Right lobe of liver (tissue), 4 donors: ENCODE data around the gene CAMKK2.
"Not testable (repeated sequence)": the region's sequence is repeated elsewhere in the genome, so short reads cannot be mapped to it uniquely, and the experiment has no call there.

Source experiments
- POLR2A ChIP-seq: fragments of 450-650 bp; IDR thresholded peaks from one replicate; pipeline ENCODE4 v1.6.1; 2017; ENCODE audit warnings: antibody characterized with exemption, mild to moderate bottlenecking
- TF ChIP-seq, protein P1 (sequence below), 4 donors: fragments of 200-600 bp in 3 of 4; fragments of 450-650 bp in 1 of 4; IDR thresholded peaks; one replicate each; pipeline versions ENCODE4 v1.5.1 to v1.8.0; 2016 to 2022; ENCODE audit warnings: antibody characterized with exemption in 4 of 4, mild to moderate bottlenecking in 2 of 4
- donor health status: DM: no; HTN: no; CAD: no.
- donor health status: DM: no; HTN: no; CAD: no.
- donor health status: DM: no; HTN: yes; CAD: no.

DNA sequence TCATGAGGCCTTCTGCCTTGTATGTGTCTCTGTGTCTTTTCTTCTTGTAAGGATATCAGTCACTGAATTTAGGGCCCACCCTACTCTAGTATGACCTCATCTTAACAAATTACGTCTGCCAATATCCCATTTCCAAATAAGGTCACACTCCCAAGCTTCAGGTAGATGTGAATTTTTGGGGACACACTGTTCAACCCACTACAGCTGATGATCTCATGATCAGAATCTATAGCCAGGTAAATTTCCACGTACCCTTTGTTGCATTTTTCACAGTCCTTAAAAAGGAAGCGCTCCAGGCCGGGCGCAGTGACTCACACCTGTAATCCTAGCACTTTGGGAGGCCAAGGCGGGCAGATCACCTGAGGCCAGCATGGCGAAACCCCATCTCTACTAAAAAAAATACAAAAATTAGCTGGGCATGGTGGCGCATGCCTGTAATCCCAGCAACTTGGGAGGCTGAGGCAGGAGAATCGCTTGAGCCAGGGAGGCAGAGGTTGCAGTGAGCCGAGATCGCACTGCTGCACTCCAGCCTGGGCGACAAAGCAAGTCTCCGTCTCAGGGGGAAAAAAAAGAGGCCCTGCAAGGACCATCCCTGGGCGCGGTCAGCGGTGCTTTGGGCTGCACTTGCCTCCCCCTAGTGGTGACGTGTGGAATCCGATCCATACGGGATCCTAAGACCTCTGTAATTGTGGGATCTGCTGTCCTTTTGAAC, 66.5 kb downstream of the CAMKK2 start:
- TF ChIP-seq, protein P1, sequence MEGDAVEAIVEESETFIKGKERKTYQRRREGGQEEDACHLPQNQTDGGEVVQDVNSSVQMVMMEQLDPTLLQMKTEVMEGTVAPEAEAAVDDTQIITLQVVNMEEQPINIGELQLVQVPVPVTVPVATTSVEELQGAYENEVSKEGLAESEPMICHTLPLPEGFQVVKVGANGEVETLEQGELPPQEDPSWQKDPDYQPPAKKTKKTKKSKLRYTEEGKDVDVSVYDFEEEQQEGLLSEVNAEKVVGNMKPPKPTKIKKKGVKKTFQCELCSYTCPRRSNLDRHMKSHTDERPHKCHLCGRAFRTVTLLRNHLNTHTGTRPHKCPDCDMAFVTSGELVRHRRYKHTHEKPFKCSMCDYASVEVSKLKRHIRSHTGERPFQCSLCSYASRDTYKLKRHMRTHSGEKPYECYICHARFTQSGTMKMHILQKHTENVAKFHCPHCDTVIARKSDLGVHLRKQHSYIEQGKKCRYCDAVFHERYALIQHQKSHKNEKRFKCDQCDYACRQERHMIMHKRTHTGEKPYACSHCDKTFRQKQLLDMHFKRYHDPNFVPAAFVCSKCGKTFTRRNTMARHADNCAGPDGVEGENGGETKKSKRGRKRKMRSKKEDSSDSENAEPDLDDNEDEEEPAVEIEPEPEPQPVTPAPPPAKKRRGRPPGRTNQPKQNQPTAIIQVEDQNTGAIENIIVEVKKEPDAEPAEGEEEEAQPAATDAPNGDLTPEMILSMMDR (IDR thresholded peaks at IDR 0.05): peak; percentile 75 to 90 (median 86)
- TF ChIP-seq POLR2A: not testable (repeated sequence)
